HepG2 (cell line): ENCODE measurements around the gene FURIN.

Source experiments
- ADNP ChIP-seq: sonication (generic); formaldehyde crosslinking; IDR thresholded peaks from 2 replicates; pipeline ENCODE4 v1.4.0; 2020; ENCODE audit warnings: missing genetic modification reagents
- EZH2 ChIP-seq: conservative IDR thresholded peaks from 2 replicates; pipeline ENCODE4 v1.6.1; 2012; ENCODE audit warnings: mild to moderate bottlenecking, low read depth, low read length, moderate library complexity
- KDM5A ChIP-seq: fragments of 200-600 bp; sonication (generic); IDR thresholded peaks from 2 replicates; pipeline ENCODE4 v1.7.0; 2018; ENCODE audit warnings: antibody characterized with exemption, mild to moderate bottlenecking, low read length, borderline replicate concordance
- NAIF1 ChIP-seq: sonication (generic); formaldehyde crosslinking; IDR thresholded peaks from 2 replicates; pipeline ENCODE4 v1.5.0; 2020; ENCODE audit warnings: mild to moderate bottlenecking, missing genetic modification reagents, borderline replicate concordance
- NFIB ChIP-seq: sonication (generic); formaldehyde crosslinking; IDR thresholded peaks from 2 replicates; pipeline ENCODE4 v1.9.0; 2021; ENCODE audit warnings: missing genetic modification reagents, mild to moderate bottlenecking, borderline replicate concordance
- POLR2A ChIP-seq, 2 experiments: IDR thresholded peaks; 2 replicates each; pipeline ENCODE4 v1.6.1; 2011; ENCODE audit warnings: low read depth in 2 of 2, low read length in 2 of 2, mild to moderate bottlenecking in 1 of 2, moderate library complexity in 1 of 2; ENCODE audit not compliant: insufficient read depth in 1 of 2
- POLR2AphosphoS5 ChIP-seq: IDR thresholded peaks from 2 replicates; pipeline ENCODE4 v1.6.1; 2012; ENCODE audit warnings: low read depth, low read length
- TOPORS ChIP-seq: sonication (generic); formaldehyde crosslinking; IDR thresholded peaks from 2 replicates; pipeline ENCODE4 v1.8.0; 2023; ENCODE audit warnings: mild to moderate bottlenecking, missing genetic modification reagents
- ZFP37 ChIP-seq: sonication (generic); formaldehyde crosslinking; IDR thresholded peaks from 2 replicates; pipeline ENCODE4 v1.4.0; 2020; ENCODE audit warnings: missing genetic modification reagents, borderline replicate concordance
- ZFX ChIP-seq: sonication (generic); formaldehyde crosslinking; IDR thresholded peaks from 2 replicates; pipeline ENCODE4 v1.4.0; 2020; ENCODE audit warnings: mild to moderate bottlenecking, low read depth, missing genetic modification reagents, moderate library complexity
- ZNF296 ChIP-seq: sonication (generic); formaldehyde crosslinking; conservative IDR thresholded peaks from 2 replicates; pipeline ENCODE4 v1.5.0; 2020; ENCODE audit warnings: mild to moderate bottlenecking, missing genetic modification reagents
- TF ChIP-seq, protein P1 (sequence below): IDR thresholded peaks from 2 replicates; pipeline ENCODE4 v1.6.1; 2012; ENCODE audit warnings: inconsistent platforms
- TF ChIP-seq, protein P2 (sequence below): fragments of 450-650 bp; IDR thresholded peaks from 2 replicates; pipeline ENCODE4 v1.6.1; 2017
- TF ChIP-seq, protein P3 (sequence below): sonication (generic); formaldehyde crosslinking; IDR thresholded peaks from 2 replicates; pipeline ENCODE4 v1.8.1; 2023; ENCODE audit warnings: missing genetic modification reagents, inconsistent platforms, borderline replicate concordance

DNA sequence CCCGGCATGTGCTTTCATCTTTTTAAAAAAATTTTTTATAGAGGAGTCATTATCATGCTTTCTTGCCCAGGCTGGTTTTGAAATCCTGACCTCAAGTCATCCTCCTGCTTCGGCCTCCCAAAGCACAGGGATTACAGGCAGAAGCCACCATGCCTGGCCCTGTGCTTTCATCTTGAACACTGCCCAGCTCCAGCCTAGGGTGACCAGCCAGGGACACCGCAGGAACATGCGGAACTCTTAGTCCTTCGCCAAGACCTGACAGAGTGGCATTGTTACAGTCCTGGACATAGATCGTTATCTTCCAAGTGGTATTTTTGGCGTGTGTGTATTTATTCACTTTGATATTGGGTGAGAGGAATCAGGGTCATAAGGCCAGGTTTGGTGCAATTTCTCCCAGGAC is 7.9 kb upstream of the FURIN start:
- TF ChIP-seq, protein P1, sequence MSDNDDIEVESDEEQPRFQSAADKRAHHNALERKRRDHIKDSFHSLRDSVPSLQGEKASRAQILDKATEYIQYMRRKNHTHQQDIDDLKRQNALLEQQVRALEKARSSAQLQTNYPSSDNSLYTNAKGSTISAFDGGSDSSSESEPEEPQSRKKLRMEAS = no peak
- TF ChIP-seq ZFP37 (no peak), POLR2A (IDR thresholded peaks at IDR 0.05; ENCODE audit: insufficient read depth in 1 of 2, low read depth in 2 of 2, low read length in 2 of 2) (0 out of 4 replicates have a peak, but pooled peaks of 1 of the 2 experiments have one; percentile 18), EZH2 (no peak), NAIF1 (CRISPR knock-in tag) (no peak), POLR2AphosphoS5 (no peak), ZFX (CRISPR knock-in tag) (no peak), KDM5A (no peak), TOPORS (CRISPR knock-in tag) (no peak), NFIB (CRISPR knock-in tag) (no peak), ZNF296 (CRISPR knock-in tag) (no peak), ADNP (CRISPR knock-in tag) (no peak)
- TF ChIP-seq, protein P2, sequence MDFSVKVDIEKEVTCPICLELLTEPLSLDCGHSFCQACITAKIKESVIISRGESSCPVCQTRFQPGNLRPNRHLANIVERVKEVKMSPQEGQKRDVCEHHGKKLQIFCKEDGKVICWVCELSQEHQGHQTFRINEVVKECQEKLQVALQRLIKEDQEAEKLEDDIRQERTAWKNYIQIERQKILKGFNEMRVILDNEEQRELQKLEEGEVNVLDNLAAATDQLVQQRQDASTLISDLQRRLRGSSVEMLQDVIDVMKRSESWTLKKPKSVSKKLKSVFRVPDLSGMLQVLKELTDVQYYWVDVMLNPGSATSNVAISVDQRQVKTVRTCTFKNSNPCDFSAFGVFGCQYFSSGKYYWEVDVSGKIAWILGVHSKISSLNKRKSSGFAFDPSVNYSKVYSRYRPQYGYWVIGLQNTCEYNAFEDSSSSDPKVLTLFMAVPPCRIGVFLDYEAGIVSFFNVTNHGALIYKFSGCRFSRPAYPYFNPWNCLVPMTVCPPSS = no peak
- TF ChIP-seq, protein P3, sequence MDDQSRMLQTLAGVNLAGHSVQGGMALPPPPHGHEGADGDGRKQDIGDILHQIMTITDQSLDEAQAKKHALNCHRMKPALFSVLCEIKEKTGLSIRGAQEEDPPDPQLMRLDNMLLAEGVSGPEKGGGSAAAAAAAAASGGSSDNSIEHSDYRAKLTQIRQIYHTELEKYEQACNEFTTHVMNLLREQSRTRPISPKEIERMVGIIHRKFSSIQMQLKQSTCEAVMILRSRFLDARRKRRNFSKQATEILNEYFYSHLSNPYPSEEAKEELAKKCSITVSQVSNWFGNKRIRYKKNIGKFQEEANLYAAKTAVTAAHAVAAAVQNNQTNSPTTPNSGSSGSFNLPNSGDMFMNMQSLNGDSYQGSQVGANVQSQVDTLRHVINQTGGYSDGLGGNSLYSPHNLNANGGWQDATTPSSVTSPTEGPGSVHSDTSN (CRISPR knock-in tag) = no peak
